ENCODE results near the gene NPAS4. TPM values are rescaled to one million over a fixed set of nuclear protein-coding genes. Genes with fewer than 3 reads are reported as not detected.
"Not testable (repeated sequence)": the region's sequence is repeated elsewhere in the genome, so short reads cannot be mapped to it uniquely, and the experiment has no call there.

NPAS4 gene
- total RNA-seq, 1 experiment from 2014 or later = 1.6 TPM

- no peak overlapping the region for H3T11ph ChIP-seq (ENCODE audit: low read length)
- Mint-ChIP-seq H3K36me3 (ENCODE audit: insufficient read depth in 1 of 3, low read depth in 3 of 3) (peaks cover 18 to 19% (median 19%) of the 10 kb centered on the region in 3 experiments), H3K27me3 (ENCODE audit: low read depth) (peaks cover 3% of the 10 kb centered on the region; the same call in 1 of the 2 replicates), H3K4me1 (peaks cover 19 to 21% of the 10 kb centered on the region in 2 experiments), H3K4me3 (peak overlapping the region in 1 of 2 experiments; percentile 18; a peak in 2 of 5 replicates), H3K9me3 (no peaks in the 10 kb centered on the region), H3K27ac (peak overlapping the region in 2 of 3 experiments; percentile 33 to 57; a peak in 1 of 7 replicates)
- H3K18ac ChIP-seq (ENCODE audit: insufficient read length, low read depth, low read length) = no peak overlapping the region
- H2BK5ac ChIP-seq (ENCODE audit: insufficient read length, low read length) = no peak overlapping the region
- H3K27ac ChIP-seq (ENCODE audit: insufficient read length, low read depth, low read length) = no peak overlapping the region
- H3K79me2 ChIP-seq (ENCODE audit: insufficient read depth, low read length) = no peaks in the 10 kb centered on the region; the same call in 1 of the 2 replicates
- no peak overlapping the region for H2AK5ac ChIP-seq (ENCODE audit: insufficient read length, low read length)
- H3K4me1 ChIP-seq (ENCODE audit: insufficient read depth, low read length) = no peaks in the 10 kb centered on the region
- no peak overlapping the region for H3K4me2 ChIP-seq (ENCODE audit: insufficient read depth, insufficient read length, low read length)
- H3K23me2 ChIP-seq (ENCODE audit: insufficient read length, low read depth, low read length, poor library complexity, severe bottlenecking) = peaks cover 5% of the 10 kb centered on the region
- H3K14ac ChIP-seq (ENCODE audit: insufficient read depth, low read length) = no peak overlapping the region
- H2BK20ac ChIP-seq (ENCODE audit: low read depth, low read length, poor library complexity, severe bottlenecking) = no peak overlapping the region
- no peak overlapping the region for H2BK120ac ChIP-seq (ENCODE audit: low read depth, low read length, poor library complexity, severe bottlenecking)
- no peak overlapping the region for H4K5ac ChIP-seq (ENCODE audit: insufficient read length, low read depth, low read length)
- no peak overlapping the region for H3K56ac ChIP-seq (ENCODE audit: insufficient read length, low read depth, low read length)
- no peak overlapping the region for H3K4ac ChIP-seq (ENCODE audit: low read depth, low read length)
- no peak for DNase-seq
- no peak overlapping the region for H4K91ac ChIP-seq (ENCODE audit: insufficient read length, low read depth, low read length)
- WGBS (ENCODE audit: extremely low coverage, insufficient read length, low lambda C conversion rate) = no CpG with 5 or more reads among the region's 5 CpGs
- TF ChIP-seq CTCF (conservative IDR thresholded peaks at IDR 0.05) = no peak
- H3K79me1 ChIP-seq (ENCODE audit: insufficient read depth, low read depth, low read length, poor library complexity, severe bottlenecking) = no peaks in the 10 kb centered on the region
- no peaks in the 10 kb centered on the region for H4K20me1 ChIP-seq (ENCODE audit: control insufficient read depth, insufficient read depth, insufficient read length)
- H3K23ac ChIP-seq (ENCODE audit: insufficient read length, low read depth, low read length) = no peak overlapping the region
- no peaks in the 10 kb centered on the region for H3K9me3 ChIP-seq (ENCODE audit: control insufficient read depth, low read depth, low read length)
- no peak overlapping the region for H4K8ac ChIP-seq (replicated peaks; ENCODE audit: insufficient read length, low read depth, low read length)
- no peak overlapping the region for H2BK15ac ChIP-seq (ENCODE audit: low read depth, low read length)
- H2AFZ ChIP-seq (ENCODE audit: low read length) = no peak overlapping the region
- H3K27me3 ChIP-seq (ENCODE audit: insufficient read depth, low read length) = no peaks in the 10 kb centered on the region
- no peak overlapping the region for H3K9ac ChIP-seq (ENCODE audit: extremely low read depth, insufficient read length, low read length)
- H2BK12ac ChIP-seq (ENCODE audit: insufficient read length, low read depth, low read length) = no peak overlapping the region
These were observed 47.6 kb upstream of the NPAS4 start for GRCh38 chr11:66373265-66373664.

DNA sequence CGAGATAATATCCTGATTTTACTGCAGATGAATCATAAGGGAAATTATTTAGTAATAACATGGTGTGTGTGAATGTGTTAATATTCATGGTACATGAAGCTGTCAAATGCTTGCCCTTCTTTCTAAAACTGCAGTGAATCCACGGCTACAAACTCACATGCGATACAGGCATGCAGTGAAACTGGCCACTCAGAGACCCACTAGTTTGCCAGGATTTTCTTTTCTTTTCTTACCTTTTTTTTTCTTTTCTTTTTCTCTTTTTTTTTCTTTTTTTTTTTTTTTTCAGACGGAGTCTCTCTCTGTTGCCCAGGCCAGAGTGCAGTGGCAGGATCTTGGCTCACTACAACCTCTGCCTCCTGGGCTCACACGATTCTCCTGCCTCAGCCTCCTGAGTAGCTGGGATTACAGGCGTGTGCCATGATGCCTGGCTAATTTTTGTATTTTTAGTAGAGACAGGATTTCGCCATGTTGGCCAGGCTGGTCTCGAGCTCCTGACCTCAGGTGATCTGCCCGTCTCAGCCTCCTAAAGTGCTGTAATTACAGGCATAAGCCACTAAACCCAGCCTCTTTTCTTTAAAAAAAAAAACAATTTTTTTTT is 47.0 kb upstream of the NPAS4 start:
- not testable (repeated sequence) for H4K91ac ChIP-seq (ENCODE audit: insufficient read length, low read depth, low read length); H3K18ac ChIP-seq (ENCODE audit: insufficient read length, low read depth, low read length); H3K9me3 ChIP-seq (ENCODE audit: control insufficient read depth, low read depth, low read length); H4K20me1 ChIP-seq (ENCODE audit: control insufficient read depth, insufficient read depth, insufficient read length); H3K4me2 ChIP-seq (ENCODE audit: insufficient read depth, insufficient read length, low read length); H3K9ac ChIP-seq (ENCODE audit: extremely low read depth, insufficient read length, low read length); H2AK5ac ChIP-seq (ENCODE audit: insufficient read length, low read length); H3K79me1 ChIP-seq (ENCODE audit: insufficient read depth, low read depth, low read length, poor library complexity, severe bottlenecking); H2BK120ac ChIP-seq (ENCODE audit: low read depth, low read length, poor library complexity, severe bottlenecking); H4K5ac ChIP-seq (ENCODE audit: insufficient read length, low read depth, low read length); H2BK15ac ChIP-seq (ENCODE audit: low read depth, low read length); H2BK20ac ChIP-seq (ENCODE audit: low read depth, low read length, poor library complexity, severe bottlenecking); H3K4ac ChIP-seq (ENCODE audit: low read depth, low read length); H3K23ac ChIP-seq (ENCODE audit: insufficient read length, low read depth, low read length); H2BK5ac ChIP-seq (ENCODE audit: insufficient read length, low read length); H3K27ac ChIP-seq (ENCODE audit: insufficient read length, low read depth, low read length); H3K4me1 ChIP-seq (ENCODE audit: insufficient read depth, low read length); H3K9me3 Mint-ChIP-seq; H3K23me2 ChIP-seq (ENCODE audit: insufficient read length, low read depth, low read length, poor library complexity, severe bottlenecking); H3T11ph ChIP-seq (ENCODE audit: low read length); H3K56ac ChIP-seq (ENCODE audit: insufficient read length, low read depth, low read length); H3K14ac ChIP-seq (ENCODE audit: insufficient read depth, low read length); DNase-seq; H2AFZ ChIP-seq (ENCODE audit: low read length); H3K27me3 Mint-ChIP-seq (ENCODE audit: low read depth); H3K4me3 Mint-ChIP-seq; H3K79me2 ChIP-seq (ENCODE audit: insufficient read depth, low read length); H2BK12ac ChIP-seq (ENCODE audit: insufficient read length, low read depth, low read length); H3K27me3 ChIP-seq (ENCODE audit: insufficient read depth, low read length); H4K8ac ChIP-seq (replicated peaks; ENCODE audit: insufficient read length, low read depth, low read length); H3K27ac Mint-ChIP-seq
- WGBS (ENCODE audit: extremely low coverage, insufficient read length, low lambda C conversion rate) = no CpG with 5 or more reads among the region's 9 CpGs
- H3K36me3 Mint-ChIP-seq (ENCODE audit: insufficient read depth in 1 of 3, low read depth in 3 of 3) = peaks cover 12 to 14% (median 14%) of the 10 kb centered on the region in 3 experiments
- H3K4me1 Mint-ChIP-seq = peaks cover 19 to 20% of the 10 kb centered on the region in 2 experiments
